ENCODE data around the gene PLA2G5. TPM values are rescaled to one million over a fixed set of nuclear protein-coding genes. Genes with fewer than 3 reads are reported as not detected.

The PLA2G5 gene
- total and polyA plus RNA-seq, 2 of the 8 experiments (the other 6 are each of a cell fraction or from before 2014, with no cell fraction given): 0.05 TPM; not detected in 1

DNA sequence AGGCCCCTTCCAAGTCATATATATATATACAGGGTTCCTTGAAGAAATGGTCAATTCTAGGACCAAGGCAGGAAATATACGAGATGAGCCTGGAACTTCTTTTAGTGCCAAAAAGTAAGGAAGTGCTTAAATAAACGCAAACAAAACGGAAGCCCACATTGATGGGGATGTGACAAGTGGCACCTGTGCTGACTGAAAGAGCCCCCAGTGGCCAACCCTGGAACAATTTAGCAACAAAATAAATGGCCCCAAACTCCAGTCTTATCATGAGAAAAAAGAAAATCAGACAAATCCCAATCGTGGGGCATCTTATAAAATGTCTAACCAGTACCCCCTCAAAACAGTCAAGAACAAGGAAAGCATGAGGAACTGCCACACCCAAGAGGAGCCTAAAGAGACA is 17.7 kb downstream of the PLA2G5 start:
- no peak overlapping the region for H2BK20ac ChIP-seq (ENCODE audit: low read length)
- no peaks in the 10 kb centered on the region for H3K9me3 ChIP-seq (ENCODE audit: insufficient read depth in 2 of 2, low read depth in 1 of 2, low read length in 1 of 2)
- H3K18ac ChIP-seq (ENCODE audit: extremely low read depth, low read length): no peak overlapping the region
- no peak for FAIRE-seq
- no peak overlapping the region for H2BK15ac ChIP-seq (ENCODE audit: low read length)
- H3K4me1 ChIP-seq (replicated peaks in 1 of 4; ENCODE audit: control insufficient read depth in 3 of 4, insufficient read depth in 4 of 4, low read length in 3 of 4): no peaks in the 10 kb centered on the region; a peak in 1 of 7 replicates
- H3K79me2 ChIP-seq (ENCODE audit: control insufficient read depth in 1 of 2, insufficient read depth in 2 of 2, low read length in 2 of 2): no peaks in the 10 kb centered on the region
- H3K23ac ChIP-seq (ENCODE audit: insufficient read length): no peak overlapping the region
- H4K20me1 ChIP-seq (replicated peaks in 1 of 2; ENCODE audit: control insufficient read depth in 1 of 2, insufficient read depth in 2 of 2, low read length in 2 of 2): no peaks in the 10 kb centered on the region
- no peak overlapping the region for H3K27ac ChIP-seq (ENCODE audit: low read depth, low read length)
- no peak overlapping the region for H2BK5ac ChIP-seq (ENCODE audit: low read depth, low read length)
- no peak overlapping the region for H2BK120ac ChIP-seq (replicated peaks; ENCODE audit: low read depth, low read length)
- no peaks in the 10 kb centered on the region for H3K23me2 ChIP-seq (ENCODE audit: low read depth, low read length)
- H3K4ac ChIP-seq (replicated peaks; ENCODE audit: insufficient read length, low read depth, low read length): no peak overlapping the region
- no peak overlapping the region for H4K91ac ChIP-seq (replicated peaks; ENCODE audit: insufficient read length, low read length)
- no peaks in the 10 kb centered on the region for H3K79me1 ChIP-seq (ENCODE audit: low read depth, low read length)
- no peak overlapping the region for H2AK5ac ChIP-seq (ENCODE audit: low read depth, low read length)
- H3K14ac ChIP-seq (ENCODE audit: insufficient read length): no peak overlapping the region
- no peak overlapping the region for H3K4me3 ChIP-seq (ENCODE audit: extremely low read depth in 1 of 4, insufficient read depth in 2 of 4, low read depth in 3 of 4, low read length in 4 of 4)
- no peak overlapping the region for H3K9ac ChIP-seq (replicated peaks in 1 of 4; ENCODE audit: extremely low read depth in 1 of 4, low read depth in 3 of 4, low read length in 3 of 4)
- CTCF ChIA-PET (ENCODE audit: partially characterized antibody): interaction anchor here (0.6 to 1.3 kb wide), 4 partner anchors 14 to 92 kb away, joined by 3 to 5 read pairs (median 3); no protein-coding TSS in a partner anchor
- H4K5ac ChIP-seq (ENCODE audit: insufficient read length, low read depth, low read length): no peak overlapping the region
- no peak overlapping the region for H3K56ac ChIP-seq (replicated peaks; ENCODE audit: insufficient read length, low read depth, low read length)
- no peaks in the 10 kb centered on the region; a peak in 1 of 7 replicates for H3K27me3 ChIP-seq (replicated peaks in 1 of 4; ENCODE audit: control insufficient read depth in 3 of 4, extremely low read depth in 1 of 4, insufficient read depth in 3 of 4, low read length in 3 of 4)
- DNase-seq (ENCODE audit: low read depth in 1 of 2, low spot score in 2 of 2): no peak
- no peak overlapping the region for H2BK12ac ChIP-seq (ENCODE audit: low read depth, low read length)
- H4K8ac ChIP-seq (ENCODE audit: extremely low read depth, insufficient read depth, low read length): no peak overlapping the region
- no peaks in the 10 kb centered on the region for H3K36me3 ChIP-seq (ENCODE audit: control insufficient read depth in 2 of 4, insufficient read depth in 4 of 4, low read length in 3 of 4)
- no peak overlapping the region for H2AFZ ChIP-seq (ENCODE audit: low read length)
- POLR2A ChIA-PET (ENCODE audit: partially characterized antibody): interaction anchor here (0.7 kb wide), 1 partner anchor 25 kb away, joined by 3 read pairs; no protein-coding TSS in a partner anchor
- WGBS, 2 experiments (ENCODE audit: extremely low coverage in 1 of 2, insufficient coverage in 1 of 2, insufficient read length in 1 of 2, insufficient replicate concordance in 2 of 2, low coverage in 1 of 2, low lambda C conversion rate in 2 of 2, missing lambda C conversion rate in 1 of 2): 82% methylated on average over 4 of the region's 4 CpGs; no CpG with 5 or more reads in 1 of the 2 experiments
- no peak overlapping the region for H3K4me2 ChIP-seq (ENCODE audit: insufficient read depth in 1 of 2, low read depth in 2 of 2, low read length in 2 of 2)
